Stomach (tissue), 9 donors: Measurements from ENCODE around the gene CHST13. TPM values are rescaled to one million over a fixed set of nuclear protein-coding genes. Genes with fewer than 3 reads are reported as not detected.

Experiments
- DNase-seq, 2 donors: peaks; one replicate each; pipeline versions ENCODE4 v3.0.0 to v3.0.0-alpha.2; 2013 to 2019
- H3K27ac ChIP-seq, 5 donors: fragments of 200-600 bp in 4 of 5; sonication (generic) in 4 of 5; one replicate each; pipeline ENCODE4 v1.5.1; 2013 to 2019; ENCODE audit warnings: mild to moderate bottlenecking in 1 of 5, moderate library complexity in 1 of 5
- H3K27me3 ChIP-seq, 3 donors: fragments of 200-600 bp; sonication (generic); one replicate each; pipeline ENCODE4 v1.5.1; 2017 to 2019; ENCODE audit warnings: mixed run types in 1 of 3
- H3K36me3 ChIP-seq, 4 donors: fragments of 200-600 bp; sonication (generic); 1 replicate in 3 of 4; 2 replicates in 1 of 4; pipeline ENCODE4 v1.5.1; 2016 to 2019
- H3K4me1 ChIP-seq, 4 donors: fragments of 200-600 bp; sonication (generic); one replicate each; pipeline ENCODE4 v1.5.1; 2016 to 2019
- H3K4me3 ChIP-seq, 4 donors: fragments of 200-600 bp; sonication (generic) in 3 of 4; one replicate each; pipeline ENCODE4 v1.5.1; 2016 to 2019; ENCODE audit warnings: mild to moderate bottlenecking in 1 of 4
- H3K9me3 ChIP-seq, 4 donors: fragments of 200-600 bp; sonication (generic); one replicate each; pipeline ENCODE4 v1.5.1; 2016 to 2019
- CTCF ChIP-seq, 7 experiments: fragments of 450-650 bp in 4 of 7; fragments of 200-600 bp in 3 of 7; sonication (generic) in 3 of 7; IDR thresholded peaks; one replicate each; pipeline ENCODE4 v1.5.1; 2016 to 2019; ENCODE audit warnings: antibody characterized with exemption in 7 of 7, control low read depth in 2 of 7, mild to moderate bottlenecking in 1 of 7
- EP300 ChIP-seq: sonication (generic); formaldehyde crosslinking; IDR thresholded peaks from one replicate; pipeline ENCODE4 v1.6.1; 2017; ENCODE audit warnings: antibody characterized with exemption
- POLR2A ChIP-seq, 4 donors: fragments of 450-650 bp; IDR thresholded peaks; one replicate each; pipeline ENCODE4 v1.6.1; 2016; ENCODE audit warnings: antibody characterized with exemption in 4 of 4, control low read depth in 2 of 4, mild to moderate bottlenecking in 1 of 4, moderate library complexity in 1 of 4
- POLR2AphosphoS5 ChIP-seq, 3 donors: sonication (generic); formaldehyde crosslinking; IDR thresholded peaks; one replicate each; pipeline ENCODE4 v1.6.1; 2016; ENCODE audit warnings: antibody characterized with exemption in 3 of 3
- WGBS, 5 donors: extraction: QIAGEN DNeasy Blood & Tissue Kit in 3 of 5; methylation state at CpG; one replicate each; pipeline versions ENCODE4 v1.1.5 to v1.1.7; 2013 to 2018; 5-methylcytosine and 5-hydroxymethylcytosine counted together
- intact Hi-C: fragments of 100-400 bp; cut with DNase I; formaldehyde crosslinking; loops from one replicate; pipeline ENCODE4 v1.15.1; 2023; ENCODE audit warnings: low total_unique reads
- polyA plus RNA-seq, 3 donors: library from polyadenylated mRNA; stranded (reverse); fragments of 200-250 nt; gene quantifications; one replicate each; pipeline ENCODE4 v1.2.3, GENCODE V29; 2013
- total RNA-seq, 5 donors: library from RNA; depleted of rRNA; stranded (reverse); fragments of >200 nt; gene quantifications; one replicate each; pipeline versions ENCODE4 v1.1.0 to v1.2.3, GENCODE V29; 2014 to 2016
- donor health status: healthy with polysubstance abuse.
- donor health status: Bipolar disorder and iron deficiency.
- donor health status: healthy.

The CHST13 gene
- total and polyA plus RNA-seq, 8 donors = 0.08 to 12.5 (median 1.0) TPM; not detected in 2

- Histone ChIP-seq H3K27me3 (peaks cover 0 to 9% (median 0%) of the 10 kb centered on the region in 3 donors), H3K9me3 (peaks cover 0 to 21% (median 13%) of the 10 kb centered on the region in 4 donors), H3K27ac (no peak overlapping the region), H3K36me3 (no peaks in the 10 kb centered on the region), H3K4me1 (no peaks in the 10 kb centered on the region), H3K4me3 (no peak overlapping the region)
- 53 to 83% (median 71%) methylated on average over 2 of the region's 2 CpGs for WGBS, 5 donors
- DNase-seq = no peak
- no peak for TF ChIP-seq POLR2AphosphoS5 (IDR thresholded peaks at IDR 0.05)
- no peak for TF ChIP-seq EP300
- TF ChIP-seq CTCF (IDR thresholded peaks at IDR 0.05) = no peak
- TF ChIP-seq POLR2A (IDR thresholded peaks at IDR 0.05) = no peak
- intact Hi-C loops = no loop called here
Observed at GRCh38 chr3:126562737-126563276, 38.9 kb downstream of the CHST13 start.

- peak in 1 of 2 donors; percentile 30 for DNase-seq
- Histone ChIP-seq H3K27ac (no peak overlapping the region), H3K27me3 (peaks cover 0 to 13% (median 0%) of the 10 kb centered on the region in 3 donors), H3K4me3 (no peak overlapping the region), H3K9me3 (peaks cover 0 to 10% (median 3%) of the 10 kb centered on the region in 4 donors), H3K36me3 (no peaks in the 10 kb centered on the region), H3K4me1 (no peaks in the 10 kb centered on the region)
- intact Hi-C loops = no loop called here
- no peak for TF ChIP-seq POLR2AphosphoS5 (IDR thresholded peaks at IDR 0.05)
- TF ChIP-seq CTCF (IDR thresholded peaks at IDR 0.05) = no peak
- no peak for TF ChIP-seq EP300
- TF ChIP-seq POLR2A (IDR thresholded peaks at IDR 0.05) = no peak
- WGBS, 5 donors = 52 to 67% (median 60%) methylated on average over 9 to 10 of the region's 10 CpGs
Observed at GRCh38 chr3:126567696-126568438, 43.9 kb downstream of the CHST13 start.

GRCh38 chr3:126568776-126569342 is 44.9 kb downstream of the CHST13 start:
- Histone ChIP-seq H3K9me3 (peaks cover 0 to under 1% (median 0%) of the 10 kb centered on the region in 4 donors), H3K27me3 (peaks cover 0 to 10% (median 0%) of the 10 kb centered on the region in 3 donors), H3K4me3 (no peak overlapping the region), H3K36me3 (no peaks in the 10 kb centered on the region), H3K27ac (no peak overlapping the region), H3K4me1 (no peaks in the 10 kb centered on the region)
- TF ChIP-seq CTCF (IDR thresholded peaks at IDR 0.05) (no peak), POLR2A (IDR thresholded peaks at IDR 0.05) (no peak), EP300 (no peak)
- WGBS, 5 donors = 47 to 74% (median 58%) methylated on average over 3 of the region's 3 CpGs
- intact Hi-C loops = no loop called here
- no peak for DNase-seq

- intact Hi-C loops = no loop called here
- 83 to 87% (median 86%) methylated on average over 9 of the region's 9 CpGs for WGBS, 5 donors
- DNase-seq = no peak
Observed at GRCh38 chr3:126569390-126569975, 45.5 kb downstream of the CHST13 start.

More at GRCh38 chr3:126569390-126569975, 45.5 kb downstream of the CHST13 start:
- TF ChIP-seq POLR2AphosphoS5 (IDR thresholded peaks at IDR 0.05) (no peak), EP300 (no peak), POLR2A (IDR thresholded peaks at IDR 0.05) (no peak)
- Histone ChIP-seq H3K36me3 (no peaks in the 10 kb centered on the region), H3K4me1 (no peaks in the 10 kb centered on the region), H3K4me3 (no peak overlapping the region), H3K27me3 (peaks cover 0 to 7% (median 0%) of the 10 kb centered on the region in 3 donors), H3K9me3 (no peaks in the 10 kb centered on the region), H3K27ac (no peak overlapping the region)
